Esophagus muscularis mucosa (tissue), 4 donors: ENCODE data around the gene PARN.

Source experiments
- CTCF ChIP-seq, 3 experiments: fragments of 200-600 bp in 2 of 3; fragments of 450-650 bp in 1 of 3; sonication (generic) in 2 of 3; IDR thresholded peaks; one replicate each; pipeline ENCODE4 v1.5.1; 2017 to 2019; ENCODE audit warnings: antibody characterized with exemption in 3 of 3, mild to moderate bottlenecking in 2 of 3, moderate library complexity in 1 of 3
- EP300 ChIP-seq: sonication (generic); formaldehyde crosslinking; IDR thresholded peaks from one replicate; pipeline ENCODE4 v1.6.1; 2017; ENCODE audit warnings: antibody characterized with exemption
- POLR2A ChIP-seq: fragments of 450-650 bp; IDR thresholded peaks from one replicate; pipeline ENCODE4 v1.6.1; 2017; ENCODE audit warnings: antibody characterized with exemption, moderate library complexity, mild to moderate bottlenecking, low read depth

GRCh38 chr16:14458576-14458975 is 171.5 kb downstream of the PARN start:
- TF ChIP-seq CTCF (IDR thresholded peaks at IDR 0.05) = no peak
- no peak for TF ChIP-seq EP300
- TF ChIP-seq POLR2A = no peak
